ENCODE results near the gene PPEF2. TPM values are rescaled to one million over a fixed set of nuclear protein-coding genes. Genes with fewer than 3 reads are reported as not detected.

PPEF2 gene
- total RNA-seq, 2 donors from 2014 or later = not detected

DNA sequence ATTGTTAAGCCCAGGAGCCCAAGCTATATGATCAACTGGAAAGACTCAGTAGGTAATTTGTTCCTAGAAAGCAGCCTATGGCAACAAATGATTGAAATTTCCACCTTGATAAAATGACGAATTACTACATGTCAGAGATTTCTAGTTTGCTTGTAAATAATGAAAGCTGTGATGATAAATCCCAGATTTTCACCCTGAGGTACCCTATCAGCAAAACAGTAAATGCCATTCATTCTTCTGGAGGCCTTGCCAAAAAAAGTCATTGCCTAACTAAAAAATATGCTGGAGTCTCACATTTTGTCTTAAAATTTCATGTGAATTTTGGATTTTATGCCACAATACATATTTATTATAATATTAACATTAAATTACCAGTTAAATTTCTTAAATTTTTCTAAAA lies 71.3 kb downstream of the PPEF2 start:
- Mint-ChIP-seq H3K27me3 (ENCODE audit: insufficient read depth) (no peaks in the 10 kb centered on the region), H3K9me3 (no peaks in the 10 kb centered on the region), H3K27ac (no peak overlapping the region), H3K4me3 (no peak overlapping the region), H3K4me1 (no peaks in the 10 kb centered on the region), H3K36me3 (ENCODE audit: low read depth) (no peaks in the 10 kb centered on the region)
- Histone ChIP-seq H3K36me3 (ENCODE audit: control insufficient read depth, insufficient read depth, low read length) (no peaks in the 10 kb centered on the region), H3K27ac (ENCODE audit: low read depth, low read length) (no peak overlapping the region), H3K9me3 (ENCODE audit: control insufficient read depth, low read length) (peaks cover 4% of the 10 kb centered on the region), H3K4me3 (ENCODE audit: low read length) (no peak overlapping the region), H3K4me1 (ENCODE audit: control insufficient read depth, insufficient read depth, low read length) (no peaks in the 10 kb centered on the region), H3K27me3 (ENCODE audit: control insufficient read depth, insufficient read depth, low read length, poor library complexity, severe bottlenecking) (no peaks in the 10 kb centered on the region), H3K9ac (ENCODE audit: extremely low read depth, low read length, poor library complexity, severe bottlenecking) (no peak overlapping the region)
- TF ChIP-seq, protein P1, sequence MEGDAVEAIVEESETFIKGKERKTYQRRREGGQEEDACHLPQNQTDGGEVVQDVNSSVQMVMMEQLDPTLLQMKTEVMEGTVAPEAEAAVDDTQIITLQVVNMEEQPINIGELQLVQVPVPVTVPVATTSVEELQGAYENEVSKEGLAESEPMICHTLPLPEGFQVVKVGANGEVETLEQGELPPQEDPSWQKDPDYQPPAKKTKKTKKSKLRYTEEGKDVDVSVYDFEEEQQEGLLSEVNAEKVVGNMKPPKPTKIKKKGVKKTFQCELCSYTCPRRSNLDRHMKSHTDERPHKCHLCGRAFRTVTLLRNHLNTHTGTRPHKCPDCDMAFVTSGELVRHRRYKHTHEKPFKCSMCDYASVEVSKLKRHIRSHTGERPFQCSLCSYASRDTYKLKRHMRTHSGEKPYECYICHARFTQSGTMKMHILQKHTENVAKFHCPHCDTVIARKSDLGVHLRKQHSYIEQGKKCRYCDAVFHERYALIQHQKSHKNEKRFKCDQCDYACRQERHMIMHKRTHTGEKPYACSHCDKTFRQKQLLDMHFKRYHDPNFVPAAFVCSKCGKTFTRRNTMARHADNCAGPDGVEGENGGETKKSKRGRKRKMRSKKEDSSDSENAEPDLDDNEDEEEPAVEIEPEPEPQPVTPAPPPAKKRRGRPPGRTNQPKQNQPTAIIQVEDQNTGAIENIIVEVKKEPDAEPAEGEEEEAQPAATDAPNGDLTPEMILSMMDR (conservative IDR thresholded peaks at IDR 0.05) = no peak
- 83% methylated on average over 1 of the region's 1 CpG; no CpG with 5 or more reads in 1 of the 2 experiments for WGBS, 2 experiments (ENCODE audit: insufficient coverage in 1 of 2, insufficient read length in 1 of 2)
- DNase-seq = no peak

DNA sequence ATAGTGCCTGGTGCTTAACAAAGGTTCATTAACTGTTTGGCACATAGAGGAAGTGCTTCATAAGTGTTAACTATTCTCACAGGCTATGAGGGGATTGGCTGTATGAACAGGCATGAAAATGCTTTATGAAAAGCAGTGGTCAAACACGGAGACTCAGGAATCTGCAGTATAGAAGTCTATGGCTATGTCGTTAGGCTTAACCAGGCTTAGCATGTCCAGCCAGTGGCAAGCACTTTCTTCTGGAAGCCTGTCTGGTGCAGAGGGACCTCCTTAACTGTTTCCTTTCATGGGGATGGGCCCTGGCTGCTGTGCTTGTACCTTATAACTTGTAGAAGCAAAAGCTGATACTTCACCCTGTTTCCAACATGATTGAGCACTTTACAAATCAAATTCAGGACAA lies 78.4 kb downstream of the PPEF2 start:
- Mint-ChIP-seq H3K4me3 (no peak overlapping the region), H3K27me3 (ENCODE audit: insufficient read depth) (no peaks in the 10 kb centered on the region), H3K4me1 (no peaks in the 10 kb centered on the region), H3K27ac (no peak overlapping the region), H3K9me3 (no peaks in the 10 kb centered on the region), H3K36me3 (ENCODE audit: low read depth) (no peaks in the 10 kb centered on the region)
- H3K27me3 ChIP-seq (ENCODE audit: control insufficient read depth, insufficient read depth, low read length, poor library complexity, severe bottlenecking) = no peaks in the 10 kb centered on the region
- no peak overlapping the region for H3K4me3 ChIP-seq (ENCODE audit: low read length)
- H3K9me3 ChIP-seq (ENCODE audit: control insufficient read depth, low read length) = no peaks in the 10 kb centered on the region
- DNase-seq = no peak
- H3K27ac ChIP-seq (ENCODE audit: low read depth, low read length) = no peak overlapping the region
- TF ChIP-seq, protein P1 (conservative IDR thresholded peaks at IDR 0.05) = no peak
- H3K4me1 ChIP-seq (ENCODE audit: control insufficient read depth, insufficient read depth, low read length) = no peaks in the 10 kb centered on the region
- 76 to 83% methylated on average over 2 of the region's 2 CpGs for WGBS, 2 experiments (ENCODE audit: insufficient coverage in 1 of 2, insufficient read length in 1 of 2)
- no peaks in the 10 kb centered on the region for H3K36me3 ChIP-seq (ENCODE audit: control insufficient read depth, insufficient read depth, low read length)
- no peak overlapping the region for H3K9ac ChIP-seq (ENCODE audit: extremely low read depth, low read length, poor library complexity, severe bottlenecking)

DNA sequence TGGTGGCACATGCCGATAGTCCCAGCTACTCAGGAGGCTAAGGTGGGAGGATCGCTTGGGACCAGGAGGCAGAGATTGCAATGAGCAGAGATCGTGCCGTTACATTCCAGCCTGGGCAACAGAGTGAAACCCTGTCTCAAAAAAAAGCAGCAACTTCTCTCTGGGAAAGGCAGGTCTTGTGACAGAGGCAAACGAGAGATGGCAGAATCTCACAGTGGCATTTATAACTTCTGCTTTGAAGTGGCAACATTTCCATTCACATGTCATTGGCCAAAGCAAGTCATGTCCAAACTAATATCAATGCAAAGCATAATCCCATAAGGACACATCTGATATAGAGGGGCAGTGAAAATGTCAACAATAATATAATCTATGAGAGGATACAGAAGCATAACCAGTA lies 79.8 kb downstream of the PPEF2 start:
- WGBS, 2 experiments (ENCODE audit: insufficient coverage in 1 of 2, insufficient read length in 1 of 2) = 93 to 98% methylated on average over 5 of the region's 5 CpGs
- Mint-ChIP-seq H3K36me3 (ENCODE audit: low read depth) (no peaks in the 10 kb centered on the region), H3K4me1 (no peaks in the 10 kb centered on the region), H3K27ac (no peak overlapping the region), H3K27me3 (ENCODE audit: insufficient read depth) (no peaks in the 10 kb centered on the region), H3K9me3 (no peaks in the 10 kb centered on the region), H3K4me3 (no peak overlapping the region)
- H3K27ac ChIP-seq (ENCODE audit: low read depth, low read length) = no peak overlapping the region
- no peaks in the 10 kb centered on the region for H3K36me3 ChIP-seq (ENCODE audit: control insufficient read depth, insufficient read depth, low read length)
- H3K27me3 ChIP-seq (ENCODE audit: control insufficient read depth, insufficient read depth, low read length, poor library complexity, severe bottlenecking) = no peaks in the 10 kb centered on the region
- no peak for DNase-seq
- H3K4me3 ChIP-seq (ENCODE audit: low read length) = no peak overlapping the region
- H3K4me1 ChIP-seq (ENCODE audit: control insufficient read depth, insufficient read depth, low read length) = no peaks in the 10 kb centered on the region
- TF ChIP-seq, protein P1 (conservative IDR thresholded peaks at IDR 0.05) = no peak
- no peaks in the 10 kb centered on the region for H3K9me3 ChIP-seq (ENCODE audit: control insufficient read depth, low read length)
- H3K9ac ChIP-seq (ENCODE audit: extremely low read depth, low read length, poor library complexity, severe bottlenecking) = no peak overlapping the region
